GM12878 (cell line): ENCODE results near the gene IRGC. TPM values are rescaled to one million over a fixed set of nuclear protein-coding genes. Genes with fewer than 3 reads are reported as not detected.

ENCODE experiments used
- CHD2 ChIP-seq: IDR thresholded peaks from 2 replicates; pipeline ENCODE4 v1.6.1; 2011; ENCODE audit warnings: low read depth, low read length, improper control_type of control experiment, borderline replicate concordance
- CUX1 ChIP-seq: IDR thresholded peaks from 2 replicates; pipeline ENCODE4 v1.6.1; 2012; ENCODE audit warnings: improper control_type of control experiment, low read depth, low read length; ENCODE audit not compliant: insufficient replicate concordance
- IKZF2 ChIP-seq, 2 experiments: fragments of 450-650 bp; IDR thresholded peaks; 2 replicates each; pipeline ENCODE4 v1.6.1; 2017; ENCODE audit warnings: mild to moderate bottlenecking in 2 of 2, moderate library complexity in 2 of 2
- MEF2B ChIP-seq: fragments of 450-650 bp; IDR thresholded peaks from 2 replicates; pipeline ENCODE4 v1.6.1; 2018; ENCODE audit warnings: mild to moderate bottlenecking, moderate library complexity; ENCODE audit not compliant: partially characterized antibody, poor library complexity, severe bottlenecking
- SKIL ChIP-seq: fragments of 450-650 bp; IDR thresholded peaks from 2 replicates; pipeline ENCODE4 v1.6.1; 2017; ENCODE audit warnings: mild to moderate bottlenecking, low read depth, inconsistent platforms; ENCODE audit not compliant: poor library complexity, severe bottlenecking
- STAT1 ChIP-seq: fragments of 450-650 bp; conservative IDR thresholded peaks from 2 replicates; pipeline ENCODE4 v1.6.1; 2014; ENCODE audit warnings: antibody characterized with exemption, mild to moderate bottlenecking
- STAT3 ChIP-seq: IDR thresholded peaks from 2 replicates; pipeline ENCODE4 v1.6.1; 2011; ENCODE audit warnings: low read depth, low read length, improper control_type of control experiment
- WRNIP1 ChIP-seq: IDR thresholded peaks from 2 replicates; pipeline ENCODE4 v1.6.1; 2011; ENCODE audit warnings: low read depth, low read length, improper control_type of control experiment, borderline replicate concordance
- ZNF217 ChIP-seq: fragments of 450-650 bp; IDR thresholded peaks from 2 replicates; pipeline ENCODE4 v1.6.1; 2017; ENCODE audit warnings: antibody characterized with exemption, mild to moderate bottlenecking
- polyA plus RNA-seq, 11 experiments: library from polyadenylated mRNA; depleted of rRNA in 4 of 11; unstranded in 6 of 11; stranded (reverse) in 5 of 11; fragments of >200 nt; fragmentation: Nextera tagmentation in 4 of 11; fragmentation: Illumina TruSeq in 1 of 11; extraction: Ambion mirVana in 4 of 11; extraction: Trizol in 1 of 11; gene quantifications; 1 replicate in 1 of 11; 2 replicates in 10 of 11; pipeline versions ENCODE4 v1.2.1 to v1.2.3, GENCODE V29; 2011 to 2016; ENCODE audit warnings: inconsistent platforms in 2 of 11, missing spikeins in 2 of 11, low read depth in 1 of 11
- total RNA-seq, 4 experiments: library from RNA; depleted of rRNA in 3 of 4; stranded (reverse); fragments of >200 nt in 3 of 4; fragmentation: Illumina TruSeq in 1 of 4; extraction: Trizol in 1 of 4; gene quantifications; 2 replicates each; pipeline versions ENCODE4 v1.2.1 to v1.2.3, GENCODE V29; 2013 to 2021

Gene IRGC
- total and polyA plus RNA-seq, 10 of the 15 experiments (the other 5 are each of a cell fraction or from before 2014, with no cell fraction given): 0.04 TPM; not detected in 9

DNA sequence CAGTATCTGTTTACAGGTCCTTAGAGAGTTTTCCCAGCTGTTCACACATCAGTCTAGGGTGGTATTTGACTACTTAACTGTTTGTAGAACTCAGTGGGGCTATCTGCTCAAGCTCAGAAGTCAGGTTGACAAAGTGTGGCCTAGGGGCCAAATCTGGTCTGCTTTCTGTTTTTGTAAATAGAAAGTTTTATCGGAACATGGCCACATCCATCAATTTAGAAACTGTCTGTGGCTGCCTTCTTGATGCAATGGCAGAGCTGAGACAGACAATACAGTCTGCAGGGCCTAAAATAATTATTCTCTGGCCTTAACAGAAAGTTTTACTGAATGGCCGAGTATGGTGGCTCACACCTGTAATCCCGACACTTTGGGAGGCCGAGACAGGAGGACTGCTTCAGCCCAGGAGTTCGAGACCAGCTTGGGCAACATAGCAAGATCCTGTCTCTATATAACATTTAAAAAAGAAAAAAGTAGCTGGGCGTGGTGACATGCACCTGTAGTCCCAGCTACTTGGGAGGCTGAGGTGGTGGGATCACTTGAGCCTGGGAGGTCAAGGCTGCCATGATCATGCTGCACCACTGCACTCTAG, 36.5 kb downstream of the IRGC start (continued):
- TF ChIP-seq CUX1 (no peak), WRNIP1 (no peak), ZNF217 (peak; percentile 52; the same call in 1 of the 2 replicates), CHD2 (no peak), MEF2B (no peak), IKZF2 (IDR thresholded peaks at IDR 0.05) (no peak), STAT1 (no peak), SKIL (peak; percentile 52), STAT3 (no peak)
